PFSK-1 (cell line): Measurements from ENCODE around the gene ZNF101.

ENCODE experiments used
- FOXP2 ChIP-seq: optimal IDR thresholded peaks from 2 replicates; pipeline ENCODE3; 2011; ENCODE audit warnings: borderline replicate concordance, control low read depth, inconsistent platforms; ENCODE audit not compliant: insufficient read depth; ENCODE audit errors: extremely low read length, extremely low read depth
- POLR2AphosphoS5 ChIP-seq: IDR thresholded peaks from 2 replicates; pipeline ENCODE4 v1.6.1; 2012; ENCODE audit warnings: low read depth, mild to moderate bottlenecking, control low read depth, low read length, moderate library complexity
- REST ChIP-seq, 2 experiments: IDR thresholded peaks; 2 replicates each; pipeline versions ENCODE4 v1.6.1 to v1.8.0; 2011 to 2012; ENCODE audit warnings: low read depth in 2 of 2, low read length in 2 of 2, control low read depth in 1 of 2, inconsistent platforms in 1 of 2, mild to moderate bottlenecking in 1 of 2, moderate library complexity in 1 of 2; ENCODE audit not compliant: insufficient read depth in 1 of 2
- SIN3A ChIP-seq: IDR thresholded peaks from 2 replicates; pipeline ENCODE4 v1.6.1; 2012; ENCODE audit warnings: mild to moderate bottlenecking, low read length, moderate library complexity, borderline replicate concordance; ENCODE audit not compliant: insufficient read depth
- TAF1 ChIP-seq: IDR thresholded peaks from 2 replicates; pipeline ENCODE4 v1.6.1; 2012; ENCODE audit warnings: low read length, control low read depth, borderline replicate concordance; ENCODE audit not compliant: insufficient read depth

Gene ZNF101

GRCh38 chr19:19652482-19653295, 15.9 kb upstream of the ZNF101 start:
- TF ChIP-seq TAF1 = no peak

GRCh38 chr19:19653597-19654147, 15.0 kb upstream of the ZNF101 start:
- TF ChIP-seq REST (IDR thresholded peaks at IDR 0.05; ENCODE audit: insufficient read depth in 1 of 2, low read depth in 2 of 2, low read length in 2 of 2) (no peak), SIN3A (no peak), FOXP2 (no peak), POLR2AphosphoS5 (no peak), TAF1 (no peak)

- TF ChIP-seq TAF1 (no peak), REST (IDR thresholded peaks at IDR 0.05; ENCODE audit: insufficient read depth in 1 of 2, low read depth in 2 of 2, low read length in 2 of 2) (no peak), SIN3A (no peak), POLR2AphosphoS5 (no peak), FOXP2 (no peak)
Observed at GRCh38 chr19:19654441-19654840, 14.2 kb upstream of the ZNF101 start.

GRCh38 chr19:19655051-19655594, 13.5 kb upstream of the ZNF101 start:
- TF ChIP-seq REST (IDR thresholded peaks at IDR 0.05; ENCODE audit: insufficient read depth in 1 of 2, low read depth in 2 of 2, low read length in 2 of 2) = no peak
- no peak for TF ChIP-seq POLR2AphosphoS5
- no peak for TF ChIP-seq FOXP2
- no peak for TF ChIP-seq SIN3A
- no peak for TF ChIP-seq TAF1

- TF ChIP-seq SIN3A = no peak
- TF ChIP-seq FOXP2 = no peak
- TF ChIP-seq POLR2AphosphoS5 = no peak
- no peak for TF ChIP-seq REST (IDR thresholded peaks at IDR 0.05; ENCODE audit: insufficient read depth in 1 of 2, low read depth in 2 of 2, low read length in 2 of 2)
- TF ChIP-seq TAF1 = no peak
Observed at GRCh38 chr19:19655641-19656343, 12.8 kb upstream of the ZNF101 start.
